ENCODE measurements around the gene ADH7.

- TF ChIP-seq POLR2A (IDR thresholded peaks at IDR 0.05; ENCODE audit: low read depth, low read length) (no peak), SPI1 (IDR thresholded peaks at IDR 0.05; ENCODE audit: low read depth, low read length) (no peak), TAF1 (IDR thresholded peaks at IDR 0.05; ENCODE audit: low read depth, low read length) (no peak)
Observed at GRCh38 chr4:99483636-99484035, 48.5 kb upstream of the ADH7 start.
